Endothelial cell of umbilical vein (primary cell): ENCODE measurements around the gene BCAS3. TPM values are rescaled to one million over a fixed set of nuclear protein-coding genes. Genes with fewer than 3 reads are reported as not detected.

Experiments
- BruUV-seq: library from RNA; stranded (reverse); fragments of 400-500 nt; replicated peaks from 2 replicates; lab custom pipeline; 2021; lab: Mats Ljungman, UMichigan
- CTCF ChIA-PET: fragments of 300-600, 350-600 bp; sonication (Branson Sonifier 250); formaldehyde crosslinking; loops from one replicate; lab custom pipeline; 2021; ENCODE audit warnings: antibody characterized with exemption, inconsistent platforms; lab: Charles Lee
- POLR2A ChIA-PET: fragments of 300-600, 350-600 bp; sonication (Branson Sonifier 250); formaldehyde crosslinking; loops from one replicate; lab custom pipeline; 2021; ENCODE audit warnings: antibody characterized with exemption, inconsistent platforms; lab: Charles Lee
- DNase-seq: peaks from one replicate; pipeline ENCODE4 v3.0.0-alpha.2; 2011; ENCODE audit warnings: low read depth, low spot score
- FAIRE-seq: peaks from 2 replicates; lab custom pipeline; 2011; peaks lifted over from hg19 to GRCh38; lab: Jason Lieb, UNC
- H2AFZ ChIP-seq: 2 replicates; pipeline ENCODE4 v1.6.0; 2012; ENCODE audit warnings: low read depth, low read length, control low read depth, inconsistent platforms
- H3K27ac ChIP-seq: 2 replicates; pipeline ENCODE4 v1.5.1; 2011; ENCODE audit warnings: low read depth, mild to moderate bottlenecking, control low read depth, low read length, moderate library complexity; ENCODE audit not compliant: insufficient read depth
- H3K27me3 ChIP-seq, 2 experiments: 2 replicates each; pipeline versions ENCODE4 v1.6.0 to v1.6.1; 2011; ENCODE audit warnings: low read length in 2 of 2, mixed read lengths in 1 of 2; ENCODE audit not compliant: control insufficient read depth in 2 of 2, insufficient read depth in 2 of 2
- H3K36me3 ChIP-seq, 2 experiments: 2 replicates in 1 of 2; 3 replicates in 1 of 2; pipeline ENCODE4 v1.5.1; 2011; ENCODE audit warnings: low read length in 2 of 2, mild to moderate bottlenecking in 1 of 2, moderate library complexity in 1 of 2; ENCODE audit not compliant: control insufficient read depth in 2 of 2, insufficient read depth in 2 of 2; ENCODE audit errors: extremely low read depth in 1 of 2
- H3K4me1 ChIP-seq: 3 replicates; pipeline ENCODE4 v1.5.1; 2011; ENCODE audit warnings: mild to moderate bottlenecking, low read length; ENCODE audit not compliant: control insufficient read depth, insufficient read depth; ENCODE audit errors: extremely low read depth
- H3K4me2 ChIP-seq: 2 replicates; pipeline ENCODE4 v1.6.1; 2011; ENCODE audit warnings: low read length, control low read depth, mixed read lengths; ENCODE audit not compliant: insufficient read depth
- H3K4me3 ChIP-seq, 3 experiments: fragments of 200-600 bp in 1 of 3; sonication (generic), shearing (Covaris generic) in 1 of 3; replicated peaks in 1 of 3; 2 replicates each; pipeline ENCODE4 v1.5.1; 2011 to 2016; ENCODE audit warnings: control low read depth in 3 of 3, low read length in 3 of 3, mild to moderate bottlenecking in 2 of 3, inconsistent platforms in 1 of 3, low read depth in 1 of 3, moderate library complexity in 1 of 3; ENCODE audit not compliant: insufficient read depth in 1 of 3
- H3K79me2 ChIP-seq: 2 replicates; pipeline ENCODE4 v1.6.0; 2012; ENCODE audit warnings: low read length, inconsistent platforms; ENCODE audit not compliant: control insufficient read depth, insufficient read depth
- H3K9ac ChIP-seq: replicated peaks from 2 replicates; pipeline ENCODE3; 2011; ENCODE audit warnings: low read length, control low read depth; ENCODE audit not compliant: insufficient read depth; ENCODE audit errors: extremely low read depth
- H3K9me1 ChIP-seq: replicated peaks from 3 replicates; pipeline ENCODE4 v1.6.0; 2011; ENCODE audit warnings: mild to moderate bottlenecking, low read length; ENCODE audit not compliant: control insufficient read depth, insufficient read depth; ENCODE audit errors: extremely low read depth
- H3K9me3 ChIP-seq: replicated peaks from 2 replicates; pipeline ENCODE4 v1.5.1; 2012; ENCODE audit warnings: low read length, inconsistent platforms; ENCODE audit not compliant: control insufficient read depth, insufficient read depth
- H4K20me1 ChIP-seq: replicated peaks from 2 replicates; pipeline ENCODE3; 2011; ENCODE audit warnings: mild to moderate bottlenecking, low read length; ENCODE audit not compliant: control insufficient read depth, insufficient read depth; ENCODE audit errors: extremely low read depth
- EZH2 ChIP-seq: IDR thresholded peaks from 2 replicates; pipeline ENCODE4 v1.6.1; 2012; ENCODE audit warnings: borderline replicate concordance, low read depth, mild to moderate bottlenecking, moderate library complexity, low read length, inconsistent platforms; ENCODE audit not compliant: severe bottlenecking
- FOS ChIP-seq: IDR thresholded peaks from 2 replicates; pipeline ENCODE4 v1.6.1; 2011; ENCODE audit warnings: mild to moderate bottlenecking, low read length, moderate library complexity, borderline replicate concordance; ENCODE audit not compliant: insufficient read depth
- GATA2 ChIP-seq: IDR thresholded peaks from 2 replicates; pipeline ENCODE4 v1.7.0; 2011; ENCODE audit warnings: low read depth, mild to moderate bottlenecking, moderate library complexity, mixed read lengths, low read length; ENCODE audit not compliant: insufficient read length, insufficient read depth
- JUN ChIP-seq: IDR thresholded peaks from 2 replicates; pipeline ENCODE4 v1.6.1; 2011; ENCODE audit warnings: borderline replicate concordance, low read depth; ENCODE audit not compliant: insufficient read length, insufficient read depth
- MYC ChIP-seq: IDR thresholded peaks from one replicate; pipeline ENCODE4 v1.6.1; 2011; ENCODE audit warnings: mild to moderate bottlenecking, low read depth, low read length
- POLR2A ChIP-seq: IDR thresholded peaks from 2 replicates; pipeline ENCODE4 v1.6.1; 2012; ENCODE audit warnings: low read depth, mild to moderate bottlenecking, control low read depth, low read length
- POLR2AphosphoS5 ChIP-seq: IDR thresholded peaks from 2 replicates; pipeline ENCODE4 v1.6.1; 2012; ENCODE audit warnings: low read depth, mild to moderate bottlenecking, control low read depth, low read length, moderate library complexity; ENCODE audit not compliant: insufficient read depth
- dilution Hi-C: fragments of 300-500 bp; cut with MboI; formaldehyde crosslinking; loops from one replicate; pipeline ENCODE4 v1.15.0; 2019; ENCODE audit warnings: low sequenced_read_pairs; ENCODE audit not compliant: extremely low pct_ligation_motif_present
- intact Hi-C: fragments of 100-400 bp; cut with micrococcal nuclease; formaldehyde crosslinking; loops from one replicate; pipeline ENCODE4 v1.10.0; 2022
- polyA plus RNA-seq, 4 experiments: library from polyadenylated mRNA; depleted of rRNA in 3 of 4; stranded (reverse) in 3 of 4; unstranded in 1 of 4; fragments of >200 nt; gene quantifications; 2 replicates each; pipeline versions ENCODE4 v1.2.1 to v1.2.3, GENCODE V29; 2011 to 2012; ENCODE audit warnings: missing spikeins in 1 of 4
- total RNA-seq: library from RNA; stranded (reverse); gene quantifications from 2 replicates; pipeline ENCODE4 v1.2.3, GENCODE V29; 2021
- TF ChIP-seq, protein P1 (sequence below), 2 donors: IDR thresholded peaks; 1 replicate in 1 of 2; 2 replicates in 1 of 2; pipeline ENCODE4 v1.5.1; 2011; ENCODE audit warnings: low read length in 2 of 2, mild to moderate bottlenecking in 2 of 2, moderate library complexity in 2 of 2, control low read depth in 1 of 2, inconsistent platforms in 1 of 2, low read depth in 1 of 2; ENCODE audit not compliant: insufficient read depth in 1 of 2; ENCODE audit errors: extremely low read depth in 1 of 2
- TF ChIP-seq, protein P2 (sequence below): IDR thresholded peaks from 2 replicates; pipeline ENCODE4 v1.6.1; 2011; ENCODE audit not compliant: insufficient read depth, insufficient read length

Gene BCAS3
- total and polyA plus RNA-seq, 2 donors (not counting 3 experiments of a cell fraction or from before 2014, with no cell fraction given) = 8.2 to 16.0 TPM

DNA sequence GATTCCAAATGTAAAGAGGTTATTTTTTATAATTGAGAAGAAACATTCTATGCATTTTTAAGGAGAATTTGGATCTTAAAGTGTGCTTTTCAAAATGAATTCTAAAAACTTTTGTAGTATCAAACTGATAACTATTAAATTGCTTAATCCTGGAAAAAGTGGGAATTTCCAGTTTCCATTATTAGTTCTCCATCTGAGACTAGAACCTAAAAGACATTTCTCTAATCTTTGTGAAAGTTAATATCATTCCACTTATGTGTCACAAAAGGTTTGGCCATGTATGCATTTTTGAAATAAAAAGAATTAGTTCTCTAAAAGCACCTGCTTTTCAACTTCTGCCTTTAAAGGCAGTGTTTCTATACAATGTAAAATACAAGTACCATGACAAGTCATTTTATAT is 155.0 kb downstream of the BCAS3 start:
- ChIA-PET POLR2A (no interaction called here), CTCF (no interaction called here)
- TF ChIP-seq FOS (no peak), POLR2A (no peak), EZH2 (no peak), JUN (no peak), MYC (no peak), GATA2 (no peak), POLR2AphosphoS5 (no peak)
- TF ChIP-seq, protein P1, sequence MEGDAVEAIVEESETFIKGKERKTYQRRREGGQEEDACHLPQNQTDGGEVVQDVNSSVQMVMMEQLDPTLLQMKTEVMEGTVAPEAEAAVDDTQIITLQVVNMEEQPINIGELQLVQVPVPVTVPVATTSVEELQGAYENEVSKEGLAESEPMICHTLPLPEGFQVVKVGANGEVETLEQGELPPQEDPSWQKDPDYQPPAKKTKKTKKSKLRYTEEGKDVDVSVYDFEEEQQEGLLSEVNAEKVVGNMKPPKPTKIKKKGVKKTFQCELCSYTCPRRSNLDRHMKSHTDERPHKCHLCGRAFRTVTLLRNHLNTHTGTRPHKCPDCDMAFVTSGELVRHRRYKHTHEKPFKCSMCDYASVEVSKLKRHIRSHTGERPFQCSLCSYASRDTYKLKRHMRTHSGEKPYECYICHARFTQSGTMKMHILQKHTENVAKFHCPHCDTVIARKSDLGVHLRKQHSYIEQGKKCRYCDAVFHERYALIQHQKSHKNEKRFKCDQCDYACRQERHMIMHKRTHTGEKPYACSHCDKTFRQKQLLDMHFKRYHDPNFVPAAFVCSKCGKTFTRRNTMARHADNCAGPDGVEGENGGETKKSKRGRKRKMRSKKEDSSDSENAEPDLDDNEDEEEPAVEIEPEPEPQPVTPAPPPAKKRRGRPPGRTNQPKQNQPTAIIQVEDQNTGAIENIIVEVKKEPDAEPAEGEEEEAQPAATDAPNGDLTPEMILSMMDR (IDR thresholded peaks at IDR 0.05; ENCODE audit: extremely low read depth in 1 of 2, insufficient read depth in 1 of 2, low read depth in 1 of 2, low read length in 2 of 2) = no peak
- TF ChIP-seq, protein P2, sequence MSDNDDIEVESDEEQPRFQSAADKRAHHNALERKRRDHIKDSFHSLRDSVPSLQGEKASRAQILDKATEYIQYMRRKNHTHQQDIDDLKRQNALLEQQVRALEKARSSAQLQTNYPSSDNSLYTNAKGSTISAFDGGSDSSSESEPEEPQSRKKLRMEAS = no peak
- no peak overlapping the region for H3K4me3 ChIP-seq
- H3K27ac ChIP-seq = no peak overlapping the region
- FAIRE-seq (no peak), DNase-seq (no peak)
- dilution Hi-C loops (no loop called here), intact Hi-C loops (no loop called here)
- no peak overlapping the region for H3K4me2 ChIP-seq
- no peaks in the 10 kb centered on the region for H3K27me3 ChIP-seq
- H3K9ac ChIP-seq = no peak overlapping the region
- no TSS peak for BruUV-seq
- no peaks in the 10 kb centered on the region for H3K36me3 ChIP-seq
- no peaks in the 10 kb centered on the region for H4K20me1 ChIP-seq
- H3K79me2 ChIP-seq = no peaks in the 10 kb centered on the region
- H2AFZ ChIP-seq = no peak overlapping the region
- no peaks in the 10 kb centered on the region for H3K9me3 ChIP-seq
- no peaks in the 10 kb centered on the region for H3K9me1 ChIP-seq
- H3K4me1 ChIP-seq = peaks cover 4% of the 10 kb centered on the region
